Measurements from ENCODE around the gene VRK3.
"Not testable (repeated sequence)": the region's sequence is repeated elsewhere in the genome, so short reads cannot be mapped to it uniquely, and the experiment has no call there.

VRK3 gene

GRCh38 chr19:49969355-49969754 is 55.8 kb downstream of the VRK3 start:
- not testable (repeated sequence) for DNase-seq (ENCODE audit: low read depth, low spot score); H3K4me3 ChIP-seq (ENCODE audit: low read length)

- no peak overlapping the region for H3K4me3 ChIP-seq (ENCODE audit: low read length)
- no peak for DNase-seq (ENCODE audit: low read depth, low spot score)
Measured at GRCh38 chr19:49968279-49968922, 56.8 kb downstream of the VRK3 start.

GRCh38 chr19:49960980-49961379 is 64.2 kb downstream of the VRK3 start, which contains the start of gene SIGLEC11:
SIGLEC11 (minus strand) TSS chr19:49961172; CDS start chr19:49961081, 91 bp downstream.
- DNase-seq (ENCODE audit: low read depth, low spot score); H3K4me3 ChIP-seq (ENCODE audit: low read length): not testable (repeated sequence)

- not testable (repeated sequence) for DNase-seq (ENCODE audit: low read depth, low spot score); H3K4me3 ChIP-seq (ENCODE audit: low read length)
Measured at GRCh38 chr19:49959892-49960291, 65.3 kb downstream of the VRK3 start.

GRCh38 chr19:49958596-49958995 is 66.6 kb downstream of the VRK3 start:
- not testable (repeated sequence) for H3K4me3 ChIP-seq (ENCODE audit: low read length); DNase-seq (ENCODE audit: low read depth, low spot score)

- not testable (repeated sequence) for H3K4me3 ChIP-seq (ENCODE audit: low read length); DNase-seq (ENCODE audit: low read depth, low spot score)
Measured at GRCh38 chr19:49958144-49958543, 67.0 kb downstream of the VRK3 start.

- no peak for DNase-seq (ENCODE audit: low read depth, low spot score)
- no peak overlapping the region for H3K4me3 ChIP-seq (ENCODE audit: low read length)
Measured at GRCh38 chr19:49957262-49957915, 67.8 kb downstream of the VRK3 start.

GRCh38 chr19:49956115-49956495 is 69.1 kb downstream of the VRK3 start:
- no peak overlapping the region for H3K4me3 ChIP-seq (ENCODE audit: low read length)
- DNase-seq (ENCODE audit: low read depth, low spot score), result no peak

GRCh38 chr19:49954933-49955332 is 70.2 kb downstream of the VRK3 start:
- no peak for DNase-seq (ENCODE audit: low read depth, low spot score)
- no peak overlapping the region for H3K4me3 ChIP-seq (ENCODE audit: low read length)

GRCh38 chr19:49954092-49954829 is 70.9 kb downstream of the VRK3 start:
- DNase-seq (ENCODE audit: low read depth, low spot score), result no peak

GRCh38 chr19:49953416-49953815 is 71.8 kb downstream of the VRK3 start:
- DNase-seq (ENCODE audit: low read depth, low spot score), result no peak
- H3K4me3 ChIP-seq (ENCODE audit: low read length), result no peak overlapping the region

More at GRCh38 chr19:49954092-49954829, 70.9 kb downstream of the VRK3 start:
- H3K4me3 ChIP-seq (ENCODE audit: low read length), result no peak overlapping the region

- H3K4me3 ChIP-seq (ENCODE audit: low read length), result no peak overlapping the region
- no peak for DNase-seq (ENCODE audit: low read depth, low spot score)
Measured at GRCh38 chr19:49952906-49953305, 72.3 kb downstream of the VRK3 start.

- no peak overlapping the region for H3K4me3 ChIP-seq (ENCODE audit: low read length)
- no peak for DNase-seq (ENCODE audit: low read depth, low spot score)
Measured at GRCh38 chr19:49952479-49952836, 72.7 kb downstream of the VRK3 start.

GRCh38 chr19:49951806-49952478 is 73.2 kb downstream of the VRK3 start:
- no peak overlapping the region for H3K4me3 ChIP-seq (ENCODE audit: low read length)
- DNase-seq (ENCODE audit: low read depth, low spot score), result no peak

- no peak for DNase-seq (ENCODE audit: low read depth, low spot score)
- H3K4me3 ChIP-seq (ENCODE audit: low read length), result no peak overlapping the region
Measured at GRCh38 chr19:49950956-49951526, 74.1 kb downstream of the VRK3 start.

GRCh38 chr19:49950590-49950948 is 74.6 kb downstream of the VRK3 start:
- no peak for DNase-seq (ENCODE audit: low read depth, low spot score)
- H3K4me3 ChIP-seq (ENCODE audit: low read length), result no peak overlapping the region

GRCh38 chr19:49949742-49950589 is 75.2 kb downstream of the VRK3 start:
- no peak for DNase-seq (ENCODE audit: low read depth, low spot score)

GRCh38 chr19:49946415-49946814 is 78.8 kb downstream of the VRK3 start:
- no peak overlapping the region for H3K4me3 ChIP-seq (ENCODE audit: low read length)
- DNase-seq (ENCODE audit: low read depth, low spot score), result no peak

More at GRCh38 chr19:49949742-49950589, 75.2 kb downstream of the VRK3 start:
- H3K4me3 ChIP-seq (ENCODE audit: low read length), result no peak overlapping the region
